Cardiac atrium fibroblast (primary cell): ENCODE results near the gene EGFR. TPM values are rescaled to one million over a fixed set of nuclear protein-coding genes. Genes with fewer than 3 reads are reported as not detected.

ENCODE experiments used
- total RNA-seq: library from RNA; depleted of rRNA; stranded (reverse); fragments of >200 nt; gene quantifications from 2 replicates; pipeline ENCODE4 v1.2.3, GENCODE V29; 2015

The EGFR gene
- total RNA-seq, result 35.4 and 49.9 TPM in 2 replicates

GRCh38 chr7:55018361-55019190, at the start of gene EGFR:
TSS of gene EGFR (plus strand) at chr7:55019017. CDS start at chr7:55019278, 261 bp downstream.

